MCF 10A (cell line): ENCODE measurements around the gene PHF1. TPM values are rescaled to one million over a fixed set of nuclear protein-coding genes. Genes with fewer than 3 reads are reported as not detected.
"Not testable (repeated sequence)": the region's sequence is repeated elsewhere in the genome, so short reads cannot be mapped to it uniquely, and the experiment has no call there.

Source experiments
- BruUV-seq: library from RNA; stranded (reverse); fragments of 400-500 nt; replicated peaks from 2 replicates; lab custom pipeline; 2021; lab: Mats Ljungman, UMichigan
- CTCF ChIA-PET: fragments of 300-600 bp; sonication (Branson Sonifier 250); formaldehyde crosslinking; extraction: SDS; loops from one replicate; lab custom pipeline; 2021; ENCODE audit warnings: antibody characterized with exemption, inconsistent platforms; lab: Yijun Ruan, JAX
- POLR2A ChIA-PET: fragments of 300-600, 350-650 bp; sonication (Branson Sonifier 250); formaldehyde crosslinking; extraction: SDS; loops from one replicate; lab custom pipeline; 2020; ENCODE audit warnings: antibody characterized with exemption, inconsistent platforms; lab: Yijun Ruan, JAX
- DNase-seq: peaks from one replicate; pipeline ENCODE4 v3.0.0-alpha.2; 2018; ENCODE audit not compliant: unreplicated experiment
- H3K27ac Mint-ChIP-seq: one replicate; pipeline ENCODE4 v1.8.0; 2022; ENCODE audit warnings: mild to moderate bottlenecking, low read depth, mixed read lengths; ENCODE audit not compliant: unreplicated experiment
- H3K27me3 Mint-ChIP-seq: one replicate; pipeline ENCODE4 v1.8.0; 2022; ENCODE audit warnings: mixed read lengths; ENCODE audit not compliant: insufficient read depth, unreplicated experiment
- H3K36me3 Mint-ChIP-seq: one replicate; pipeline ENCODE4 v1.8.0; 2022; ENCODE audit warnings: mild to moderate bottlenecking, moderate library complexity, mixed read lengths; ENCODE audit not compliant: insufficient read depth, unreplicated experiment
- H3K4me1 Mint-ChIP-seq: one replicate; pipeline ENCODE4 v1.8.0; 2022; ENCODE audit warnings: mixed read lengths; ENCODE audit not compliant: insufficient read depth, unreplicated experiment
- H3K4me3 Mint-ChIP-seq: one replicate; pipeline ENCODE4 v1.8.0; 2022; ENCODE audit warnings: mild to moderate bottlenecking, moderate library complexity, mixed read lengths; ENCODE audit not compliant: unreplicated experiment
- H3K9me3 Mint-ChIP-seq: one replicate; pipeline ENCODE4 v1.8.0; 2022; ENCODE audit warnings: mixed read lengths; ENCODE audit not compliant: unreplicated experiment
- intact Hi-C: fragments of 100-400 bp; cut with micrococcal nuclease; formaldehyde crosslinking; loops from 2 replicates; pipeline ENCODE4 v1.14.1; 2022
- total RNA-seq: library from RNA; stranded (reverse); gene quantifications from 2 replicates; pipeline ENCODE4 v1.2.3, GENCODE V29; 2022
- TF ChIP-seq, protein P1 (sequence below): fragments of 200-600 bp; IDR thresholded peaks from one replicate; pipeline ENCODE4 v1.8.0; 2022; ENCODE audit warnings: antibody characterized with exemption, mild to moderate bottlenecking; ENCODE audit not compliant: unreplicated experiment

Gene PHF1
- total RNA-seq, 1 experiment from 2014 or later, result 28.9 TPM

DNA sequence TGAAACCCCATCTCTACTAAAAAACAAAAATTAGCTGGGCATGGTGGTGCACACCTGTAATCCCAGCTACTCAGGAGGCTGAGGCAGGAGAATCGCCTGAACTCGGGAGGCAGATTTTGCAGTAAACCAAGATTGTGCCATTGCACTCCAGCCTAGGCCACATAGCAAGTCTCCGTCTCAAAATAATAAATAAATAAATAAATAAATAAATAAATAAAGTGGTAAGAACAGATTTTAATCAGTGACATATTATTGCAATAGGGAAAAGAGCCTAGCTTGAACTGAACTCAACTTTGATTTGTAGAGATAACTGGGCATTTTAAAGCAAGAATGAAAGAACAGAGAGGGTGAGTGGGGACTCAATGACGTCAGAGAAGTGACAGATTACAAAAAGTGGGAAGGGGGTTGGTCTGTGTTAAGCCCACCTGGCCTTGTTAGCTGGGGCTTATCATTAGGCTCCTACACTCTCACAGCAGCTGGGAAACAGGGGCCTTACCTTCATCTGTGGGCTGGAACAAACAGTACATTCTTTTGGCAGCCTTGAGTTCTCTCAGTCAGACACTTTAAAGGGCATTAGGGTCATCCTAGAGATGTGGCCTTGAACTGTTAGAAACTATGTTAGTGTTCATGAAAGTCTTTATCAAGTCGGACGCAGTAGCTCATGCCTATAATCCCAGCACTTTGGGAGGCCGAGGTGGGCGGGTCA lies 43.7 kb upstream of the PHF1 start:
- CTCF ChIA-PET, result interaction anchor here (1.2 kb wide), 1 partner anchor 23 kb away, joined by 4 read pairs; no protein-coding TSS in a partner anchor
- peaks cover 5% of the 10 kb centered on the region for H3K4me1 Mint-ChIP-seq
- H3K36me3 Mint-ChIP-seq, result peaks cover 6% of the 10 kb centered on the region
- no TSS peak for BruUV-seq
- TF ChIP-seq, protein P1, sequence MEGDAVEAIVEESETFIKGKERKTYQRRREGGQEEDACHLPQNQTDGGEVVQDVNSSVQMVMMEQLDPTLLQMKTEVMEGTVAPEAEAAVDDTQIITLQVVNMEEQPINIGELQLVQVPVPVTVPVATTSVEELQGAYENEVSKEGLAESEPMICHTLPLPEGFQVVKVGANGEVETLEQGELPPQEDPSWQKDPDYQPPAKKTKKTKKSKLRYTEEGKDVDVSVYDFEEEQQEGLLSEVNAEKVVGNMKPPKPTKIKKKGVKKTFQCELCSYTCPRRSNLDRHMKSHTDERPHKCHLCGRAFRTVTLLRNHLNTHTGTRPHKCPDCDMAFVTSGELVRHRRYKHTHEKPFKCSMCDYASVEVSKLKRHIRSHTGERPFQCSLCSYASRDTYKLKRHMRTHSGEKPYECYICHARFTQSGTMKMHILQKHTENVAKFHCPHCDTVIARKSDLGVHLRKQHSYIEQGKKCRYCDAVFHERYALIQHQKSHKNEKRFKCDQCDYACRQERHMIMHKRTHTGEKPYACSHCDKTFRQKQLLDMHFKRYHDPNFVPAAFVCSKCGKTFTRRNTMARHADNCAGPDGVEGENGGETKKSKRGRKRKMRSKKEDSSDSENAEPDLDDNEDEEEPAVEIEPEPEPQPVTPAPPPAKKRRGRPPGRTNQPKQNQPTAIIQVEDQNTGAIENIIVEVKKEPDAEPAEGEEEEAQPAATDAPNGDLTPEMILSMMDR, result no peak
- POLR2A ChIA-PET, result interaction anchor here (1.2 kb wide), 1 partner anchor 49 kb away, joined by 4 read pairs; no protein-coding TSS in a partner anchor
- intact Hi-C loops, result no loop called here
- DNase-seq, result no peak
- no peak overlapping the region for H3K27ac Mint-ChIP-seq
- no peaks in the 10 kb centered on the region for H3K9me3 Mint-ChIP-seq
- H3K4me3 Mint-ChIP-seq, result no peak overlapping the region
- H3K27me3 Mint-ChIP-seq, result no peaks in the 10 kb centered on the region

DNA sequence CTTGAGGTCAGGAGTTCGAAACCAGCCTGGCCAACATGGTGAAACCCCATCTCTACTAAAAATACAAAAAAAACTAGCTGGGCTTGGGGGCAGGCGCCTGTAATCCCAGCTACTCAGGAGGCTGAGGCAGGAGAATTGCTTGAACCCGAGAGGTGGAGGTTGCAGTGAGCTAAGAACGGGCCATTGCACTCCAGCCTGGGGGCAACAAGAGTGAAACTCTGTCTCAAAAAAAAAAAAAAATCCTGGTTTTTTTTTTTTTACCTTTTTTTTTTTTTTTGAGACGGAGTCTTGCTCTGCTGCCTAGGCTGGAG lies 43.1 kb upstream of the PHF1 start:
- H3K36me3 Mint-ChIP-seq, H3K27ac Mint-ChIP-seq, H3K4me1 Mint-ChIP-seq, DNase-seq, intact Hi-C loops, H3K9me3 Mint-ChIP-seq, H3K4me3 Mint-ChIP-seq, H3K27me3 Mint-ChIP-seq, BruUV-seq: not testable (repeated sequence)
- ChIA-PET CTCF (interaction anchor here (1.2 kb wide), 1 partner anchor 23 kb away, joined by 4 read pairs; no protein-coding TSS in a partner anchor), POLR2A (interaction anchor here (1.2 kb wide), 1 partner anchor 50 kb away, joined by 4 read pairs; no protein-coding TSS in a partner anchor)

DNA sequence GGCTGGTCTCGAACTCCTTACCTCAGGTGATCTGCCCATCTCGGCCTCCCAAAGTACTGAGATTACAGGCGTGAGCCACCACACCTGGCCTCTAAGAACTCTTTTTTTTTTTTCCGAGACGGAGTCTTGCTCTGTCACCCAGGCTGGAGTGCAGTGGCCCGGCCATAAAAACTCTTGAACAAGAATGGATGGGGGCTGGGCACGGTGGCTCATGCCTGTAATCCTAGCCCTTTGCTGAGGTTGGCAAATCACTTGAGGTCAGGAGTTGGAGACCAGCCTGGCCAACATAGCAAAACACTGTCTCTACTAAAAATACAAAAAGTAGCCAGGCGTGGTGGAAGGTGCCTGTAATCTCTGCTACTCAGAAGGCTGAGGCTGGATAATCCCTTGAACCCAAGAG lies 38.9 kb upstream of the PHF1 start:
- DNase-seq, BruUV-seq, H3K27me3 Mint-ChIP-seq, intact Hi-C loops, H3K9me3 Mint-ChIP-seq, H3K27ac Mint-ChIP-seq, H3K4me3 Mint-ChIP-seq, POLR2A ChIA-PET, CTCF ChIA-PET: not testable (repeated sequence)
- Mint-ChIP-seq H3K36me3 (peaks cover 15% of the 10 kb centered on the region), H3K4me1 (peaks cover 14% of the 10 kb centered on the region)

DNA sequence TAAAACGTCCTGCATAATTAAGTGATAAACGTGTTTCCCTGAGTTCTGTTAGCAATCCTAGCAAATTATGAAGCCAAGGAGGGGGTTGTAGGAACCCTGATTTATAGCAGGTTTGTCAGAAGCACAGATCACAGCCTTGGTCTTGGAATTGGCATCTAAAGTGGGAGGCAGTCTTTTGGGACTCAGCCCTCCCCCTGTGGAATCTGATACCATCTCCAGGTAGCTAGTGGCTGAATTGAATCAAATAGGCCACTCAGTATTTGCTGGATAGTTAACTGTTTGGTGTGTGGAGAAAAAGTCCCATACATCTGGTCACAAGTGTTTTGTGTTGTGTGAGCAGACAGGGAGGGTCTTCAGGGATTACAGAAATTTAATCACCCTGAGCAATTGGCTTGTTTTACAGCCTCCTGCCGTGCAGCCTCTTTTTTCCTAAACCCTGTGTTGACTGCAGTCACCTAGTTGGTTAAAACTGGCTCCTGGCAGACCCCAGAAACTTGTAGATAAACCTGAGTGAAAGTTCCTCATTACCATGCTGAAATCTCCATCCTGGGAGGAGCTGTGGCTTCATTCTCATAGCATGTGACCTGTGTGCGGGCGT lies 38.2 kb upstream of the PHF1 start:
- no peaks in the 10 kb centered on the region for H3K9me3 Mint-ChIP-seq
- peaks cover 15% of the 10 kb centered on the region for H3K36me3 Mint-ChIP-seq
- intact Hi-C loops, result no loop called here
- DNase-seq, result no peak
- BruUV-seq, result no TSS peak
- H3K4me3 Mint-ChIP-seq, result no peak overlapping the region
- TF ChIP-seq, protein P1, result no peak
- CTCF ChIA-PET, result interaction anchor here (0.8 to 1.2 kb wide), 2 partner anchors 12 to 28 kb away, joined by 3 to 4 read pairs; no protein-coding TSS in a partner anchor
- peak overlapping the region; percentile 71 for H3K27ac Mint-ChIP-seq
- POLR2A ChIA-PET, result interaction anchor here (0.6 kb wide), 1 partner anchor 15 kb away, joined by 3 read pairs; no protein-coding TSS in a partner anchor
- H3K27me3 Mint-ChIP-seq, result no peaks in the 10 kb centered on the region
- peaks cover 14% of the 10 kb centered on the region for H3K4me1 Mint-ChIP-seq
